Mucosa of descending colon (tissue), 3 donors: ENCODE measurements around the gene ITPKB. TPM values are rescaled to one million over a fixed set of nuclear protein-coding genes. Genes with fewer than 3 reads are reported as not detected.

Source experiments
- ATAC-seq: fragments of 200-7000 bp; cut with Tn5 transposase; one replicate; pipeline ENCODE4 v1.9.1; 2020; ENCODE audit warnings: mild to moderate bottlenecking, moderate library complexity
- DNase-seq, 3 donors: peaks; one replicate each; pipeline ENCODE4 v3.0.0-alpha.2; 2020
- H3K36me3 ChIP-seq: fragments of 200-600 bp; one replicate; pipeline ENCODE4 v1.8.0; 2021; ENCODE audit warnings: low read depth, mild to moderate bottlenecking
- H3K4me1 ChIP-seq: fragments of 200-600 bp; one replicate; pipeline ENCODE4 v1.8.0; 2021; ENCODE audit warnings: low read depth, mild to moderate bottlenecking
- H3K4me3 ChIP-seq: fragments of 200-600 bp; one replicate; pipeline ENCODE4 v1.8.0; 2021; ENCODE audit warnings: mild to moderate bottlenecking
- H3K9me3 ChIP-seq: fragments of 200-600 bp; one replicate; pipeline ENCODE4 v1.8.0; 2021; ENCODE audit warnings: mild to moderate bottlenecking
- intact Hi-C, 2 donors: fragments of 100-400 bp; cut with DNase I in 1 of 2; cut with micrococcal nuclease in 1 of 2; formaldehyde crosslinking; loops; one replicate each; pipeline versions ENCODE4 v1.11.0 to v1.11.1; 2022; cut with DNase I, micrococcal nuclease
- total RNA-seq, 3 donors: library from RNA; stranded (reverse); fragmentation: NEBNext Ultra II Directional in 2 of 3; extraction: Animal tissue kit (Norgen Biotek cat#: 25700) in 2 of 3; gene quantifications; one replicate each; pipeline versions ENCODE4 v1.2.1 to v1.2.4, GENCODE V29; 2021 to 2023
- TF ChIP-seq, protein P1 (sequence below): fragments of 200-600 bp; IDR thresholded peaks from one replicate; pipeline ENCODE4 v1.8.0; 2022; ENCODE audit warnings: antibody characterized with exemption, mild to moderate bottlenecking
- donor health status: DM: no; HTN: no; CAD: no; lungs with moderate emphysema.
- donor health status: DM: no; HTN: no; CAD: no.
- donor health status: DM: no; HTN: yes; CAD: no.

ITPKB gene
- total RNA-seq, 3 donors from 2014 or later = 9.5 to 90.3 (median 11.7) TPM

GRCh38 chr1:226685196-226685820 is 53.8 kb downstream of the ITPKB start:
- Histone ChIP-seq H3K4me3 (no peak overlapping the region), H3K4me1 (peaks cover 7% of the 10 kb centered on the region), H3K36me3 (no peaks in the 10 kb centered on the region), H3K9me3 (no peaks in the 10 kb centered on the region)
- DNase-seq (no peak), ATAC-seq (no peak)
- TF ChIP-seq, protein P1, sequence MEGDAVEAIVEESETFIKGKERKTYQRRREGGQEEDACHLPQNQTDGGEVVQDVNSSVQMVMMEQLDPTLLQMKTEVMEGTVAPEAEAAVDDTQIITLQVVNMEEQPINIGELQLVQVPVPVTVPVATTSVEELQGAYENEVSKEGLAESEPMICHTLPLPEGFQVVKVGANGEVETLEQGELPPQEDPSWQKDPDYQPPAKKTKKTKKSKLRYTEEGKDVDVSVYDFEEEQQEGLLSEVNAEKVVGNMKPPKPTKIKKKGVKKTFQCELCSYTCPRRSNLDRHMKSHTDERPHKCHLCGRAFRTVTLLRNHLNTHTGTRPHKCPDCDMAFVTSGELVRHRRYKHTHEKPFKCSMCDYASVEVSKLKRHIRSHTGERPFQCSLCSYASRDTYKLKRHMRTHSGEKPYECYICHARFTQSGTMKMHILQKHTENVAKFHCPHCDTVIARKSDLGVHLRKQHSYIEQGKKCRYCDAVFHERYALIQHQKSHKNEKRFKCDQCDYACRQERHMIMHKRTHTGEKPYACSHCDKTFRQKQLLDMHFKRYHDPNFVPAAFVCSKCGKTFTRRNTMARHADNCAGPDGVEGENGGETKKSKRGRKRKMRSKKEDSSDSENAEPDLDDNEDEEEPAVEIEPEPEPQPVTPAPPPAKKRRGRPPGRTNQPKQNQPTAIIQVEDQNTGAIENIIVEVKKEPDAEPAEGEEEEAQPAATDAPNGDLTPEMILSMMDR = no peak
- intact Hi-C loops = no loop called here

DNA sequence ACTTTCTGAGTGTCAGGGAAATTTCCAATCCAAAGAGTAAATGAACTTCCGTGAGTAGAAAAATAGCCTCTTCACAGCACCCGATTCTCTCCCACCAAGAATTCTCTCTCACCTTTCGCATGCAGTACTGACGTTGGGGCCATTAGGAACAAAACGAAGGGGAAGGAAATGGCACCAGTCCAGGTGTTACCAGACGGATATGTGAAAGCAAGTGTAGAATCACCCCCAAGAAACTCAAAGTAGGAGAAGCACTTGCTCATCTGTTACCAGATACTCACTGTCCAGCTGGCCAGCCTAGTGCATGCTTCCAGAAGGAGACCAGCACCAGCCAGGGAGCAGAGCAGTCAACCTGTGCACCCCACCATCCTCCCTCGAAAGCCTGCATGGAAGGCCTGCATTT is 55.1 kb downstream of the ITPKB start:
- Histone ChIP-seq H3K9me3 (no peaks in the 10 kb centered on the region), H3K4me1 (peaks cover 7% of the 10 kb centered on the region), H3K36me3 (no peaks in the 10 kb centered on the region), H3K4me3 (no peak overlapping the region)
- TF ChIP-seq, protein P1 = no peak
- no peak for ATAC-seq
- no peak for DNase-seq
- intact Hi-C loops = no loop called here

DNA sequence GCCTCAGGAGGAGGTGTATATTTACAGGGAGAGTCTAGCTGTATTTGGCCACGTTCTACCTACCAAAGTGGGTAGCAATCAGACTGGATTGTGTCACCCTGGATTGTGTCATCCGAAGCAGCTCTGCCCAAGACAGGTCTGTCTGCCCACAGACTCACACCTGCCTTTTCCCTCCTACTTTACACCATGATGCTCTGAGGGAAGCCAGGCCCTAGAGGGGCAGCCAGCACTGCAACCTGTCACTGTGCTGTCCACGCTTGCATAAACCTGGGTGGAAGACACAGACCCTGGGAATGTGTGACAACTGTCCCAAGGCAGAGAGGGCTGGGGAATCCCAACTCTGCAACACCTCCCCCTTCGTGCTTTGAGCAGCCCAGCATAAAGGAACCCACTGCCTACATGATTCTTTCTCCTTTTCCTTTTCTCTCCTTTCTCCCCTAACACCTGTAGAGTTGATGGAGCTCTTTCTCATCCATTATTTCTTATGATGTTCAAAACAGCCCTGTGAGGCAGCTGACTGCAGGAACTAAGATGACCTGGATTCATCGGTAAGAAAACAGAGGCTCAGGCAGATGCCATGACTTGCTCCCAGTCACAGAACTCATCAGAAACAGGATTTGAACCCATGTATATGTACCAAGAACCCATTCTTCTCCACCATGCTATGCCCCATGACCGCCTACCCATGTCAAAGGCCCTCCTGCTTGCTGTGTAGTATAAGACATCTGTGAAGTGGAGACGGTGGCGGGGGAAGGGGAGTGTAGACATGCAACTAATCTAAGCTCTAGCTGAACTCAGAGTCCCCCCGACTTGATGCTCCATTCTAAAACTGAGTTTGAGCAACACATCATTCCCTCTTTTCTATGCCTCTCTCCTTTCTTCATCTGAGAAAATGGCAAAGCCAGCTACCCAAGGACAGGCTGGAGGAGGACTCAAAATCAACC is 55.9 kb downstream of the ITPKB start:
- Histone ChIP-seq H3K36me3 (no peaks in the 10 kb centered on the region), H3K9me3 (no peaks in the 10 kb centered on the region), H3K4me3 (no peak overlapping the region), H3K4me1 (peaks cover 7% of the 10 kb centered on the region)
- DNase-seq = no peak
- ATAC-seq = no peak
- intact Hi-C loops = no loop called here
- TF ChIP-seq, protein P1 = no peak

DNA sequence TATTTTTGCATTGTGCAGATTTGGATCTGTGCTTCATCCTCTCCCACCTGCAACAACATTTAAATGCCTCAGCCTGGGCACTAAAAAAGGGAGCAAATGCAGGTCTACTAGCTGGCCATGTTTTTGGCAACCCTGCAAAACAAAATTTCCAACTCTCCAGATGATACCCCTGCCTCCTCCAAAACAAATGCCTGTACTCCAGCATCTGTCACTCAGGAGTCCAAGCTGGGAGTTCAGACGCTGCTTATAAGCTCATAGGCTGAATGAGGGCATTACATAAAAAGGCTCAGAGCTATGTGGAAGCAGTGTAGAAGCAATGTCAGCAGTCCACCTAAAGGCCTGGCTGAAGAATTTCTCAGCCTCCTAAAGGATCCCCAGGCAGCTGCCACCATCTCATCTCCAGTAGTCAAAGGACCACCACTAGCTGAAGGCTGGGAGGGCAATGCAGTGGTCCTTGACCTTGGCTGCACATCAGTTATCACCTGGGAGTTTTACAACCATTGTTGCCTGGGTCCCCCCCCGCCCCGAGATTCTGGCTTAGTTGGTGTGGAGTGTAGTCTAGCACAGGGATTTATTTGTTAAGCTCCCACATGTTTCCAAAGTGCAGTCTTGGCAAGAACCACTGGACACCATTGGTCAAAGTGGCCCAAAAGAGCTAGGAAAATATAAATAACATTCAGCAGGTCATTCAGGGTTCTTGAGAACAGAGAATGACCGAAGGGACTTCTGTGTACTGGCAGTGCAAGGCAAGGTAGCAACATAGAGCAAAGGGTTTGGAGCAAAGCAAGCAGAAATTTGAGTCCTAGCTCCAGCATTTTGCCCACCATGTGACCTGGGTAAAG is 57.2 kb downstream of the ITPKB start:
- peaks cover 8% of the 10 kb centered on the region for H3K4me1 ChIP-seq
- intact Hi-C loops = no loop called here
- no peaks in the 10 kb centered on the region for H3K9me3 ChIP-seq
- TF ChIP-seq, protein P1 = no peak
- DNase-seq (no peak), ATAC-seq (no peak)
- H3K36me3 ChIP-seq = no peaks in the 10 kb centered on the region
- H3K4me3 ChIP-seq = no peak overlapping the region

DNA sequence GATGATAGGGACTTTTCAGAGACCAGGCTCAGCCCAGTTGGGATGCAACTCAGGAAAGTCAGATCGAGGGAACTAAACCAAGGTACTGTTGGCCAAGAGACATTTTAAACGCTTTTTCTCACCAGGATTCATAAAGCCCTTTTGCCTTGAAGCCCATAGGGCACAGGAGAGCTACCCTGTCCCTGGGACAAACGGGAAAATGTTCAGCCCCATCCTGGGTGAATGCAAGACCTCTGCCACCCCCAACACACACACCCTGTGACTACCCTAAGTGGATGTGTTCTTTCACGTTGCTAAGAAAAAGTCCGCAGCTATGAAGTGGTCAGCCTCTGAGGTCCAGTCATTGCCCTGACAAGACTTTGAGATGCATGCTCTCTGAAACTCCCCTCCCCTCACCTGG is 58.4 kb downstream of the ITPKB start:
- Histone ChIP-seq H3K4me3 (no peak overlapping the region), H3K4me1 (peaks cover 18% of the 10 kb centered on the region), H3K9me3 (no peaks in the 10 kb centered on the region), H3K36me3 (no peaks in the 10 kb centered on the region)
- intact Hi-C loops = no loop called here
- no peak for ATAC-seq
- DNase-seq = no peak
- TF ChIP-seq, protein P1 = no peak
